Ascending aorta (tissue), 2 donors: ENCODE results near the gene NARS2. TPM values are rescaled to one million over a fixed set of nuclear protein-coding genes. Genes with fewer than 3 reads are reported as not detected.

ENCODE experiments used
- DNase-seq, 2 donors: peaks; one replicate each; pipeline ENCODE4 v3.0.0-alpha.2; 2019; ENCODE audit warnings: low spot score in 2 of 2
- H3K27ac ChIP-seq, 2 donors: fragments of 200-600 bp; sonication (generic); one replicate each; pipeline ENCODE4 v1.5.1; 2016 to 2017; ENCODE audit warnings: mild to moderate bottlenecking in 1 of 2
- H3K27me3 ChIP-seq: fragments of 200-600 bp; sonication (generic); one replicate; pipeline ENCODE4 v1.5.1; 2017
- H3K36me3 ChIP-seq, 2 donors: fragments of 200-600 bp; sonication (generic); one replicate each; pipeline ENCODE4 v1.5.1; 2016
- H3K4me1 ChIP-seq, 2 donors: fragments of 200-600 bp; sonication (generic); one replicate each; pipeline ENCODE4 v1.5.1; 2016 to 2017; ENCODE audit warnings: mild to moderate bottlenecking in 1 of 2
- H3K4me3 ChIP-seq, 2 donors: fragments of 200-600 bp; sonication (generic); one replicate each; pipeline ENCODE4 v1.5.1; 2016 to 2017; ENCODE audit warnings: mild to moderate bottlenecking in 1 of 2
- H3K9me3 ChIP-seq, 2 donors: fragments of 200-600 bp; sonication (generic); one replicate each; pipeline ENCODE4 v1.5.1; 2016
- CTCF ChIP-seq, 3 experiments: fragments of 200-600 bp in 2 of 3; fragments of 450-650 bp in 1 of 3; sonication (generic) in 2 of 3; IDR thresholded peaks; one replicate each; pipeline ENCODE4 v1.5.1; 2016 to 2019; ENCODE audit warnings: antibody characterized with exemption in 3 of 3, mild to moderate bottlenecking in 1 of 3, moderate library complexity in 1 of 3
- intact Hi-C: fragments of 100-400 bp; cut with DNase I; formaldehyde crosslinking; loops from one replicate; pipeline ENCODE4 v1.15.1; 2023
- total RNA-seq: library from RNA; depleted of rRNA; stranded (reverse); fragments of >200 nt; gene quantifications from one replicate; pipeline ENCODE4 v1.1.0, GENCODE V29; 2016

The NARS2 gene
- total RNA-seq, 1 donor from 2014 or later: 7.8 TPM

- no peak for TF ChIP-seq CTCF (IDR thresholded peaks at IDR 0.05)
- intact Hi-C loops: no loop called here
Measured at GRCh38 chr11:78542007-78542406, 32.7 kb downstream of the NARS2 start.

GRCh38 chr11:78541537-78541936 lies 33.1 kb downstream of the NARS2 start:
- peaks cover 0 to 3% of the 10 kb centered on the region in 2 donors for H3K4me1 ChIP-seq
- TF ChIP-seq CTCF (IDR thresholded peaks at IDR 0.05): no peak
- no peaks in the 10 kb centered on the region for H3K36me3 ChIP-seq
- intact Hi-C loops: no loop called here
- peak overlapping the region in 1 of 2 donors; percentile 7 for H3K27ac ChIP-seq
- H3K9me3 ChIP-seq: no peaks in the 10 kb centered on the region
- H3K27me3 ChIP-seq: no peaks in the 10 kb centered on the region
- H3K4me3 ChIP-seq: peak overlapping the region in 1 of 2 donors; percentile 35
- DNase-seq: no peak

More at GRCh38 chr11:78542007-78542406, 32.7 kb downstream of the NARS2 start:
- Histone ChIP-seq H3K9me3 (no peaks in the 10 kb centered on the region), H3K4me1 (peaks cover 0 to 3% of the 10 kb centered on the region in 2 donors), H3K4me3 (peak overlapping the region in 1 of 2 donors; percentile 35), H3K27ac (peak overlapping the region; percentile 2 to 7), H3K27me3 (no peaks in the 10 kb centered on the region), H3K36me3 (no peaks in the 10 kb centered on the region)
- DNase-seq: no peak

GRCh38 chr11:78540256-78540655 lies 34.4 kb downstream of the NARS2 start:
- H3K27me3 ChIP-seq: no peaks in the 10 kb centered on the region
- TF ChIP-seq CTCF (IDR thresholded peaks at IDR 0.05): no peak
- no peaks in the 10 kb centered on the region for H3K36me3 ChIP-seq
- H3K4me3 ChIP-seq: no peak overlapping the region
- intact Hi-C loops: no loop called here
- H3K9me3 ChIP-seq: no peaks in the 10 kb centered on the region
- H3K27ac ChIP-seq: no peak overlapping the region
- DNase-seq: no peak
- peaks cover 0 to 3% of the 10 kb centered on the region in 2 donors for H3K4me1 ChIP-seq

GRCh38 chr11:78539506-78539905 lies 35.2 kb downstream of the NARS2 start:
- H3K4me3 ChIP-seq: no peak overlapping the region
- no peak overlapping the region for H3K27ac ChIP-seq
- H3K27me3 ChIP-seq: no peaks in the 10 kb centered on the region
- peaks cover 0 to 3% of the 10 kb centered on the region in 2 donors for H3K4me1 ChIP-seq
- no peak for TF ChIP-seq CTCF (IDR thresholded peaks at IDR 0.05)
- no peaks in the 10 kb centered on the region for H3K36me3 ChIP-seq
- H3K9me3 ChIP-seq: no peaks in the 10 kb centered on the region
- no peak for DNase-seq
- intact Hi-C loops: no loop called here

GRCh38 chr11:78536933-78537332 lies 37.7 kb downstream of the NARS2 start:
- intact Hi-C loops: no loop called here
- Histone ChIP-seq H3K36me3 (no peaks in the 10 kb centered on the region), H3K4me1 (peaks cover 0 to 3% of the 10 kb centered on the region in 2 donors), H3K4me3 (no peak overlapping the region), H3K27ac (no peak overlapping the region), H3K9me3 (no peaks in the 10 kb centered on the region), H3K27me3 (no peaks in the 10 kb centered on the region)
- no peak for DNase-seq
- no peak for TF ChIP-seq CTCF (IDR thresholded peaks at IDR 0.05)

GRCh38 chr11:78535920-78536319 lies 38.7 kb downstream of the NARS2 start:
- H3K27me3 ChIP-seq: no peaks in the 10 kb centered on the region

More at GRCh38 chr11:78535920-78536319, 38.7 kb downstream of the NARS2 start:
- no peaks in the 10 kb centered on the region for H3K9me3 ChIP-seq
- no peak for TF ChIP-seq CTCF (IDR thresholded peaks at IDR 0.05)
- no peak overlapping the region for H3K4me3 ChIP-seq
- intact Hi-C loops: no loop called here
- no peaks in the 10 kb centered on the region for H3K36me3 ChIP-seq
- no peak overlapping the region for H3K27ac ChIP-seq
- H3K4me1 ChIP-seq: peaks cover 0 to 3% of the 10 kb centered on the region in 2 donors
- DNase-seq: no peak
